ENCODE measurements around the gene PELI3.
"Not testable (repeated sequence)": the region's sequence is repeated elsewhere in the genome, so short reads cannot be mapped to it uniquely, and the experiment has no call there.

The PELI3 gene, protein sequence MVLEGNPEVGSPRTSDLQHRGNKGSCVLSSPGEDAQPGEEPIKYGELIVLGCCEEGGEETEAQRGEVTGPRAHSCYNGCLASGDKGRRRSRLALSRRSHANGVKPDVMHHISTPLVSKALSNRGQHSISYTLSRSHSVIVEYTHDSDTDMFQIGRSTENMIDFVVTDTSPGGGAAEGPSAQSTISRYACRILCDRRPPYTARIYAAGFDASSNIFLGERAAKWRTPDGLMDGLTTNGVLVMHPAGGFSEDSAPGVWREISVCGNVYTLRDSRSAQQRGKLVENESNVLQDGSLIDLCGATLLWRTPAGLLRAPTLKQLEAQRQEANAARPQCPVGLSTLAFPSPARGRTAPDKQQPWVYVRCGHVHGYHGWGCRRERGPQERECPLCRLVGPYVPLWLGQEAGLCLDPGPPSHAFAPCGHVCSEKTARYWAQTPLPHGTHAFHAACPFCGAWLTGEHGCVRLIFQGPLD

DNA sequence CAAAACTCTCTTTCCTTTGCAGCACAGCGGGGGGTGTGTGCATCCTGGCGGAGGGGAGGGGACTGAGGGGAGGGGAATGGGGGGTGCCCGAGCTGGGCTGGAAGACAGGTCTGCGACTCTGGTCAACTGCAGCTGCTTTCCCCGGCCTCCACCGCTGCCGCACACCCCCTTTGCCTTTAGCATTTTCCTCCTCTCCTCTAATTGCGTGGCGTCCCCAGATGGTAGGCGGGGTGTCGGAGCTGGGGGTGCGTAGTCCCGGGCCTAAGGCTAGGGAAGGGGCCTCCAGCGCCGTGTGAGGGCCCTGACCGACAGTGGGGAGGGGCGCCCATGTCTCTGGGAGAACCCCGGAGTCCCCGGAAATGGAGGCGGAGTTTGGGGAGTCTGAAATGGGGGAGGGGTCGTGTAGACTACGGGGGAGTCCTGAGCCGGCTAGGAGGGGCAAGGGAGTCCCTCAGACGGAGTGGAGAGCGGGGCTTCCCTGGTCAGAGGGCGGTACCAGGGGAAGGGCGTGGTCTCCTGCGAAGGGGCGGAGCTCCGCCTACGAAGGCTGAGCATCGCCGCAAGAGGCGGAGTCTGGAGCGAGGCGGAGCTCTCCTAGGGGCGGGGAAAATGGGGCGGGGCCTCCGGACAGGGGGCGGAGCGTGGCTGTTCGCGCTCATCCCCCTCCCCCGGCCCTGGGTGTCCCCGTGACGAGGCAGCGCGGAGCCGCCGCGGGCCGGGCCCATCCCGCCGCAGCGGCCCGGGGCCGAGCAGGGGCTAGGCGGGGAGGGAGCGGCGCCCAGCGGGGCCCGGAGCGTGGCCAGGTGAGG is at the start of gene PELI3:
PELI3 (plus strand) TSS at position 681 of the 809 bp plus-strand sequence. CDS start 1,224 bp downstream, outside the sequence.
- DNase-seq (ENCODE audit: low read depth), result peak; percentile 83

DNA sequence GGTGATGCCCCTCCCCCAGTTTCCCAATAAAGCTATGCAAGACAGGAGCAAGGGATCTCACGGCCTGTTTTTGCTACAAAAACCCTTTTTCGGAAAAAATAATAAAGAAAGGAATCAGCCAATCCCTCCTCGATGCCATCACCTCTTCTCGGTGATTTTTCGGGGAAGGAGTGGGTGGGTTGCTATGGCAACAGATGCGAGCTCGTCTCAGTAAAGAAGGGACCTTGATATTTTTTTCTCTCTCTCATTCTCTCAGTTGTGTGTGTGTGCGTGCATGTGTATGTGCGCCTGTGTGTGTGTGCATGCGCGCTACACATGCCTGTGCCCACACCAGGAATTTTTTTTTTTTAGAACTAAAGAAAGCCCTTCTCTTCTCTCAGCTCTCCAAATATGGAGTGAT is 49.7 kb upstream of the PELI3 start:
- no peak for DNase-seq (ENCODE audit: low read depth)

DNA sequence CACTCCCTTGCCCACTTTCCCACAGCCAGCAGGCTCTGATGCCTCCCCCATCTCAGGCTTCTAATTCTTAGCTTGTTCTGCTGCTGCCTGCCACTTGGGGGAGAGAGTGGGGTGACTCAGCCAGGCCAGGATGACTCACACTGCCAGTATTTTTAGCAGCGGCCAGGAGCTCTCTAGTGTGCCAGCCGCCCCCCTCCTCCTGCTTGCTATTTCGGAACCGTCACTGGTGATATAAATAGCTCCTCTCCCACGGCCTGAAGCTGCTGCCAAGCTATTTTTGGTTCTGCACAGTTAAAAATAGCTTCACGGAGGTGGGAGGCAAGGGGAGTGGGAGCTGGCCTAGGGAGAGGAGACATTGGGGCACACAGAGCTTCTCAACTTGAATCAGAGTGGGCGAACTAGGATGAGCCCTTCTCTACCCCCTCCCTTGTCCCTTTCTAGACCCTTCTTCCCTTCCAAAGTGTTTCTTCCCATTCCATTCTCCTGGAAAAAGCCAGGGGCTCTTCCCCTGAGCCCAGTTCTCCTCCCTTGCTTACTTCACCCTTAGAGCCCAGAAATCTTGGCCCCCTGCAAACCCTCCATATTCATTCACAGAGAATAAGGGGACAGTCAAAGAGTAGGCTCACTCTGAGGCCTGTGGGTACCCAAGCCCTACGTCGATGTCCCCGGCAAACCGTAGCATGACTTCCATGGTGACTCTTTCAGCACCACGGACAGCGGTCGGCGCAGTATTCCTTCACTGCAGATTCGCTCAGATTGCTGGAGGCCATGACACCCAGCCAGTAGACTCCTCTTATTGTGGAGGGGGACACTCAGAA is 48.3 kb upstream of the PELI3 start:
- peak; percentile 90 for DNase-seq (ENCODE audit: low read depth)

DNA sequence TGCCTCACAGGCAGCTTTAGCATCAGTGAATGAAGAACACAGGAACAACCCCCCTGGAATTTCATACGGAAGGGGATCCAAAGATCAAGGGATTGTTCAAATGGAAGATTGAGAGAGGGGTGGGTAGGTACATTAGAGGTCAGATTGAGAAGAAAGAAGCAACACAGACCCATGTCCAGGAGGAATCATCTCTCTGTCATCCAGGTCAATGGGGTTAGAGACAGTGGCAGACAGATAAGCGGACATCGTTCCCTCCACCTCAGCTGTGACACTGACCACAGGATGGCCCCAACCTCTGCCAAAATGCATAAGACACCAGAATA is 47.8 kb upstream of the PELI3 start:
- no peak for DNase-seq (ENCODE audit: low read depth)

DNA sequence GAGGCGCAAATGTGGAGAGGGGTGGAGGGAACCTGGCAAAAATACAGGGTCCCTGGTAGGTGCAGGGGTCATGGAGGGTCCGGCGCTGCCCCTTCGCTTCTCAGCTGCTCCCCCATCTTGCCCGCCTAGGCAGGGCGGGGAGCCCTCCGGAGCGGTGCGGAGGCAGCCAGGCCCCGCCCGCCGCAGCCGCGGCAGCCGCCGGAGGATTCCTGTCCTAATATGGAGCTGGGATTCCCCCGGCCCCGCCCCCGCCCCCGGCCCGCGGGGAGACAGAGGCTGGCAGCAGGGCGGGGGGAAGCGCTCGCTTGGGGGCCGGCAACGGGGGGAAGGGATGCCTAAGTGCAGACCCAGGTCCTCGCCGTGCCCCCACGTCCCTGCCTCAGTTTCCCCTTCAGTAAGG is 46.9 kb upstream of the PELI3 start:
- no peak for DNase-seq (ENCODE audit: low read depth)

DNA sequence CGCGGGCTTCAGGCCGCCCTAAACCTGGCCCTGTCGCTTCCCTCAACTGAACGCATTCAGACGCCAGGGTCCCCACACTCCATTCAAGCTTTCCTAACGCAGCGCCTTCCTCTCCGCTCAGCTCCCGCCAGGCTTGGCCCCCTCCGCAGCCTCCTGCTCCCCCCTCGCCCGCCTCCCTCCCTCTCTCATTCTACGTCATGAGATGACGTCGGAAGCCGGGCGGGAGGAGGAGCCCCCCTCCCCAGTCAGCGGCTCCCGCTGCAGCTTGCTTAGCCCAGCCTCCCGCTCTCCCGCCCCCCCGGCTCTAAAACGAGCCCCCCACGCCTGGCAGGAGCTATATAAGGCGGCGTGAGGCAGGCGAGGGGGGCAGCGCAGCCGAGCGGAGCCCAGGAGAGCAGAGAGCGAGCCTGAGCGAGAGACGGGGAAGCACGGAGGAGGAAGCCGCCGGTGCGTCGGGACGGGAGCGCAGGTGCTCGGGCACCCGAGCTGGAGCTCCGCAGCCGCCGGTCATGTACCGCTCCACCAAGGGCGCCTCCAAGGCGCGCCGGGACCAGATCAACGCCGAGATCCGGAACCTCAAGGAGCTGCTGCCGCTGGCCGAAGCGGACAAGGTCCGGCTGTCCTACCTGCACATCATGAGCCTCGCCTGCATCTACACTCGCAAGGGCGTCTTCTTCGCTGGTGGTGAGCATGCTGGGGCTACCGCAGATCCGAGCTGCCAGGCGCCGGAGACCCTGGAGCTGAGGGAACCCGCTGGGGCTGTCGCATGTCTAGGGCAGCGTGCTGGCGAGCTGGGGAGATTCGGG is 45.8 kb upstream of the PELI3 start, which contains the start of gene NPAS4:
NPAS4 (plus strand) TSS at position 365 of the 806 bp plus-strand sequence; CDS start at position 510, 145 bp downstream.
- no peak for DNase-seq (ENCODE audit: low read depth)

DNA sequence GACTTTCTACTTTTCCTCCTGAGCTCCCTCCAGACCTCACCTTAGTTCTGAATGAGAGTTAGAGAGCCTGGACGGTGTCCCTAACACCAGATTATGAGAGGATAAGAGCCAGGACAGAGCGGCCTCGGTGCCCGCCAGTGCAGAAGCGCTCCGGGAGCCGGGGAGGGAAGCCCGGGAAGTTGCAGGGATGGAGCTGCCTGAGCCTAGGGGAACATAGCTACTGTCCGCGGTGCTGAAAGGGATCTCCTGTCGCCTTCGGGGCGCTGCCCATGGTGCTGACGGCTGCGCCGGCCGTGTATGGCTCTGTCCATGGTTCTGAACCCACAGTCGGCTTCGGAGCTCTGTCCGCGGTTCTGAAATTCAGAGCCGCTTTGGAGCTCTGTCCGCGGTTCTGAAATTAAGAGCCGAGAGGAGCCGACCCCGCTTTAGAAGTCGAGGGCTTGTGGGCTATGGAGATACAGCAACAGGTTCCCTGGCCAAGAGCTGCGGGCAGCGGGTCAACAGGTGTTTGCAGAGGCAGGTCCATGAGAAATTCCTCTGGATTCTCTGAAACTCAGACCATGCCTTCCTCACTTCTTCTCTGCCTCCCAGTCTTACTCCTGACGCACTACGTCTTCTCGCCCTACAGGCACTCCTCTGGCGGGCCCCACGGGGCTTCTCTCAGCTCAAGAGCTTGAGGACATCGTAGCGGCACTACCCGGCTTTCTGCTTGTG is 45.1 kb upstream of the PELI3 start:
- peak; percentile 76 for DNase-seq (ENCODE audit: low read depth)

DNA sequence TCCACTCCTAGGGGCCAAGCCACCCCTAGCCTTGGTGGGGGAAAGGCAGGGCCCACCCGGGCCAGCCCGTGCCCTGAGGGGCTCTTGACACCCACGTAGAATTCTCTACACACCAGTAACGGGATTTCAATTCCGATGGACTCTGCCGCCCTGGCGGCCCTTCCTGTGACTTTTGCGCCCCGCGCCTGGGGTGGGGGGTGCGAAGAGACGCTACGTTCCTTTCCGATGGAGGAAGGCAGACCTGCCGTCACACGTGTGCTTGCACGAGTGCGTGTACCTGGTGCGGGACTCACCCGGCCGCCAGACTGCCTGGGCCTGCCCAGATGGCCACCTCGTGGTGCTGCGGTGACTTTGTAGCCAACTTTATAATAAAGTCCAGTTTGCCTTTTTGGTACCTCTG is 40.4 kb upstream of the PELI3 start:
- DNase-seq (ENCODE audit: low read depth), result no peak

DNA sequence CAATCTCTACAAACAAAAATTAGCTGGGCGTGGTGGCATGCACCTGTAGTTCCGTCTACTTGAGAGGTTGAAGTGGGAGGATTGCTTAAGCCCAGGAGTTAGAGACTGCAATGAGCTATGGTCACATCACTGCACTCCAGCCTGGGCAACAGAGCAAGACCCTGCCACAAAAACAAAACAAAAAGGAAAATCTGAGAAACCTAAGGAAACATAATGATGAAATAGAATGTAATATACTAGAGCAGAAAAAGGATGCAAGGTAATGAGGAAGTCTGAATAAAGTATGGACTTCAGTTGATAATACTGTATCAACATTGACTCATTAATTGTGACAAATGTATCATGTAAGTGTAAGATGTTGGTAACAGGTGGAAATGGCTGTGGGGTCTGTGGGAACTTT is 37.8 kb upstream of the PELI3 start:
- DNase-seq (ENCODE audit: low read depth), result no peak

DNA sequence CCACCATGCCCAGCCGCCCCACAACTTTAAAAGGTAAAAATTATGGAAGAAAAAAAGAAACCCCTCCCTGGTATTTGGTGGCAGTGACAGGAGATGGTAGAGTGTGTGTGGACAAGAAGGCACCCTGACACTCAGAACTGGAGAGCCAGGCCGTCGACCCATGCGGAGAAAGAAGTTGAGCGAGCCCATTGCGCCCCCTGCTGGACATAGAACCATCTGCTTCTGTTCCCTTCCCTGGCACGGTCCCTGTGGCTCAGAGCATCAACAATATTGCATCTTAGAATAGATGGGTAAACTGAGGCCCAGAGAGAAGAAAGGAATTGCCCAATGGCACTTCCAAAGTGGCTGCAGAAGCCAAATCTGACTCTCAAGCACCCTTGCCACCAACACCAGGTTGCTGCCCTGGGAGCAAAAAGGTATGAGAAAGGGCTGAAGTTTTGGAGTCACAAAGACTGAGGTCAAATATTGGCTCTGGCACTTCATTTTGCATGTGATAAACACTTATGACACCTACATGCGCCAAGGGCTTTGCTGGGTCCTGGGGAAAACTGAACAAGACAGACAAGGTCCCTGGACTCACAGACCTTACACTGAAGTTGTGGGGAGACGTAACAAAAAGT is 36.6 kb upstream of the PELI3 start:
- DNase-seq (ENCODE audit: low read depth), result peak; percentile 60

DNA sequence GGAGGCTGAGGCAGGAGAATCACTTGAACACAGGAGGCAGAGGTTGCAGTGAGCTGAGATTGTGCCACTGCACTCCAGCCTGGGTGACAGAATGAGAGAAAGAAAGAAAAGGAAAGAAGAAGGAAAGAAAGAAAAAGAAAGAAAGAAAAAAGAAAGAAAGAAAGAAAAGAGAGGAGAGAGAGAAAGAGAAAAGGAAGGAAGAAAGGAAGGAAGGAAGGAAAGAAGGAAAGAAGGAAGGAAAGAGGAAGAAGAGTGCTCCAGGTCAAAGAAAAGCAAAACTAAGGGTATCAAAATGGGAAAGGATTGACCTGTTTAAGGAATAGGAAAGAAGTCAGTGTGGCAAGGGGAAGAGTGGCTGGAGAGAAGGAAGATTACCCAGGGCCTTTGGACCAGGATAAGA is 35.4 kb upstream of the PELI3 start:
- DNase-seq (ENCODE audit: low read depth), result not testable (repeated sequence)

DNA sequence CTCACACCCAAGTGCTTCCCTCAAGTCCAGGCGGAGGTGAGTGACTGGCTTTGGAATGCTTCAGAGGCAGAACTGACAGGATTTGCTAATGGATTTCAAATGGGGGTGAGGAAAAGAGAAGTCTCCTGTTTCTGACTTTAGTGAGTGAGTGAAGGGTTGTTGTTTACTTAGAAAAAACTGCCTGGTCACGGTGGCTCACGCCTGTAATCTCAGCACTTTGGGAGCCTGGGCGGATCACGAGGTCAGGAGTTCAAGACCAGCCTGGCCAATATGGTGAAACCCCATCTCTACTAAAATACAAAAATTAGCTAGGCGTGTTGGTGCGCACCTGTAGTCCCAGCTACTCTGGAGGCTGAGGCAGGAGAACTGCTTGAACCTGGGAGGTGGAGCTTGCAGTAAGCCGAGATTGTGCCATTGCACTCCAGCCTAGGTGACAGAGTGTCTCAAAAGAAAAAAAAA is 34.8 kb upstream of the PELI3 start:
- DNase-seq (ENCODE audit: low read depth), result not testable (repeated sequence)

DNA sequence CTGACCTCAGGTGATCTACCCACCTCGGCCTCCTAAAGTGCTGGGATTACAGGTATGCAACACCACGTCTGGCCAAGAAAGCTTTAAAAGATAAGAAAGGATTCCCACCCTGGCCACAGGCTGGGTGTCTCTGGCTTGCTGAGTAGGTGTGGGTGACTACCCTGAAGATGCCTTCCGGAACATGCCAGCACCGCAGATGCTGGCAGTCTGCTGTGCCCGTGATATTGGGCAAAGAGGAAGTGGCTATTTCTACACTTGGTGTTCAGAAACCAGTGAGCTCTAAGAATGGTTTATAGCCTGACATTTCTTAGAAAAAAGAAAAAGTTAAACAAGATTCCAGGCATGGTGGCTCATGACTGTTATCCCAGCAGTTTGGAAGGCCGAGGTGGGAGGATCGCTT is 34.1 kb upstream of the PELI3 start:
- no peak for DNase-seq (ENCODE audit: low read depth)

DNA sequence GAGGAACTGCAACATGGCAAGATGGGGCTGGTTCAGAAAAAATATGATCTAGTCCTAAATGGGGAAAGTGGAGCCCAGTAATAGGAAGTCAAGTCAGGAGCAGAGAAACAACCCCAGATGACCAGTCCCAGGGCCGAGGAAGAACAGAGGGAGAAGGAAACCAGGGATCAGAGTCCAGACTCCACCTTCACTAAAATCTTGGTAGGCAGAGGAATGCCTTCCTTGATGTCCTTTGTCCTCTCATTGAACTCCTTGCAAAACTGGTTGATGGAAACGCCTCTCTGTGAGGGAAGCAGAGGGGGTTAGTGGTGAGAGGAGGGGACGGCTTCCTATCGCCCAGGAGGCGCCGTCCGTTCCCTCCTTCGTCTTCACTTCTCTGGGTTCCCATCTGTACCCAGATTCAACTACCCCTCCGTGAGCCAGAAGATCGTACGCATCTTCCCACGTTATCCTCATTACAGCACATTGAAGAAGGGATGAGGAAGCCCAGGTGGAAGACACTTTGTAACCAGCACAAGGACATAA is 28.7 kb upstream of the PELI3 start:
- no peak for DNase-seq (ENCODE audit: low read depth)

DNA sequence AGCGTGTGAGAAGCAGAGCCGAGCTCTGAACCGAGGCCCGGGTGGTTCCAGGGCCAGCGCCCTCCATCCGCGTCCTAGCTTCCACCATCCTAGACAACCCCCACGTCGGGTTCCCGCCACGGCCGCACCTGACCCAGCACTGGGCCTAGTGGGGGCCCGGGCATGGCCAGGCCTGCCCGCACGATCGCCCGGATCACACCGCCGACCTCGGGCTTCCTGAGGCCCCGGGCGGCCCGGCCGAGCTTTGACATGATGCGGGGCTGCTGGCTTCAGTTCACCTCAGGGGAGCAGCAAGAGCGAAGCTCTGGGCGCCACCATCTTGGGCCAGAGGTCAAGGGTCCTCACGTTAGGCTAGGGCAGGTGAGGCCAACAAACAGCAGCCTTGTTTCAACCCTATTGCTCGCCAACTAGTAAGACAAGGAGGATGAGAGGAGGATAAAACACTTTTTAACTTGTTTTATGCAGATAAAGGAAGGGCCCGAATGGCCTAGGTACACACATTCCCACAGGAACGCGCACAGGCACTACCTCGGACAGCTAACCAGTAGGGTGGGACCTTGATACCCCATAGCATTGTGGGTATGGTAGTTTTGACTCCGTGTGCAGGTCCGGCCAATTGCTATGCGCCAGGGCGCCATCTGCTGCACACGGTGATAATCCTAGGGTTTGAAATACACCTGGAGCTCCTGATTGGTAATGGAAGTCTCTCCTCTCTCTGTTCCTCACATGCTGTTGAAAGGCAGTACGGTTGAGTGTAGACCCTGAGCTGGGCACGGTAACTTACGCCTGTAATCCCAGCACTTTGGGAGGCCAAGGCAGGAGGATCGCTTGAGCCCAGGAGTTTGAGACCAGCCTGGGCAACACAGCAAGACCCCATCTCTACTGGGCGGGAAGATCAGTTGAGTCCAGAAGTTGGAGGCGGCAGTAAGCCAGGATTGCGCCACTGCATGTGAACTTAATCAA is 27.9 kb upstream of the PELI3 start, which contains the start of gene MRPL11:
MRPL11 (minus strand) TSS at position 345 of the 963 bp plus-strand sequence; CDS start at position 251, 94 bp downstream.
- DNase-seq (ENCODE audit: low read depth), result peak; percentile 86

DNA sequence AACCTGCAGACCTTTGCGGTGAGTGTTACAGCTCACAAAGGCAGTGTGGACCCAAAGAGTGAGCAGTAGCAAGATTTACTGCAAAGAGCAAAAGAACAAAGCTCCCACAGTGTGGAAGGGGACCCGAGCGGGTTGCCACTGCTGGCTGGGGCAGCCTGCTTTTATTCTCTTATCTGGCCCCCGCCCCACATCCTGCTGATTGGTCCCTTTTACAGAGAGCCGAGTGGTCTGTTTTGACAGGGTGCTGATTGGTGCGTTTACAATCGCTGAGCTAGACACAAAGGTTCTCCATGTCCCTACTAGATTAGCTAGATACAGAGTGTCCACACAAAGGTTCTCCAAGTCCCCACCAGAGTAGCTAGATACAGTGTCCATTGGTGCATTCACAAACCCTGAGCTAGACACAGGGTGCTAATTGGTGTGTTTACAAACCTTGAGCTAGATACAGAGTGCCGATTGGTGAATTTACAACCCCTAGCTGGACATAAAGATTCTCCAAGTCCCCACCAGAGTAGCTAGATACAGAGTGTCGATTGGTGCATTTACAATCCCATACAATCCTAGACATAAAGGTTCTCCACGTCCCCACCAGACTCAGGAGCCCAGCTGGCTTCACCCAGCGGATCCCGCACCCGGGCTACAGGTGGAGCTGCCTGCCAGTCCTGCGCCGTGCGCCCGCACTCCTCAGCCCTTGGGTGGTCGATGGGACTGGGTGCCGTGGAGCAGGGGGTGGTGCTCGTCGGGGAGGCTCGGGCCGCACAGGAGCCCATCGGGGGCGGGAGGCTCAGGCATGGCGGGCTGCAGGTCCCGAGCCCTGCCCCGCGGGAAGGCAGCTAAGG is 26.4 kb upstream of the PELI3 start:
- not testable (repeated sequence) for DNase-seq (ENCODE audit: low read depth)

DNA sequence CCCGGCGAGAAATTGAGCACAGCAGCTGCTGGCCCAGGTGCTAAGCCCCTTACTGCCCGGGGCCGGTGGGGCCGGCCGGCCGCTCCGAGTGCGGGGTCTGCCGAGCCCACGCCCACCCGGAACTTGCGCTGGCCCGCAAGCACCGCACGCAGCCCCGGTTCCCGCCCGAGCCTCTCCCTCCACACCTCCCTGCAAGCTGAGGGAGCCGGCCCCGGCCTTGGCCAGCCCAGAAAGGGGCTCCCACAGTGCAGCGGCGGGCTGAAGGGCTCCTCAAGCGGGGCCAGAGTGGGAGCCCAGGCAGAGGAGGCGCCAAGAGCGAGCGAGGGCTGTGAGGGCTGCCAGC is 25.8 kb upstream of the PELI3 start:
- not testable (repeated sequence) for DNase-seq (ENCODE audit: low read depth)

DNA sequence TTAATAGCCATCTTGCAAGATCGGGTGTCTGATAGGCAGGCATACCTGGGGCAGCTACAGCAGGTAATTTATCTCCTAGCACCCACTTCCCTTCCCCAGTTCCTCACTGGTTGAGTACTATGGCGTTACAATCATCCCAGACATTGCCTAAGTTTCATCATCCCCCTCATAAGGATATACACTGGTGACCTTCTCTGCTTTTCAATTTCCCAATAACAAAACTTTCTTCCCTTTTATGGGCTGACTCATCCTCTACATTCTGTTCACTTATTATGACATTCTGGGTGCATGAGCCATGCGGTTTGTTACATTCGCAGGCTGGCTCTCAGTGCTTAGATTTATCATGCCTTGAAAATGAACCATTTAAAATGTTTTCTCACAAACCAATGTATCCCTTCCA is 23.1 kb upstream of the PELI3 start:
- peak; percentile 41 for DNase-seq (ENCODE audit: low read depth)

Measured in fibroblast of the conjunctiva (primary cell).